ENCODE data around the gene CDH5.
"Not testable (repeated sequence)": the region's sequence is repeated elsewhere in the genome, so short reads cannot be mapped to it uniquely, and the experiment has no call there.

Gene CDH5

DNA sequence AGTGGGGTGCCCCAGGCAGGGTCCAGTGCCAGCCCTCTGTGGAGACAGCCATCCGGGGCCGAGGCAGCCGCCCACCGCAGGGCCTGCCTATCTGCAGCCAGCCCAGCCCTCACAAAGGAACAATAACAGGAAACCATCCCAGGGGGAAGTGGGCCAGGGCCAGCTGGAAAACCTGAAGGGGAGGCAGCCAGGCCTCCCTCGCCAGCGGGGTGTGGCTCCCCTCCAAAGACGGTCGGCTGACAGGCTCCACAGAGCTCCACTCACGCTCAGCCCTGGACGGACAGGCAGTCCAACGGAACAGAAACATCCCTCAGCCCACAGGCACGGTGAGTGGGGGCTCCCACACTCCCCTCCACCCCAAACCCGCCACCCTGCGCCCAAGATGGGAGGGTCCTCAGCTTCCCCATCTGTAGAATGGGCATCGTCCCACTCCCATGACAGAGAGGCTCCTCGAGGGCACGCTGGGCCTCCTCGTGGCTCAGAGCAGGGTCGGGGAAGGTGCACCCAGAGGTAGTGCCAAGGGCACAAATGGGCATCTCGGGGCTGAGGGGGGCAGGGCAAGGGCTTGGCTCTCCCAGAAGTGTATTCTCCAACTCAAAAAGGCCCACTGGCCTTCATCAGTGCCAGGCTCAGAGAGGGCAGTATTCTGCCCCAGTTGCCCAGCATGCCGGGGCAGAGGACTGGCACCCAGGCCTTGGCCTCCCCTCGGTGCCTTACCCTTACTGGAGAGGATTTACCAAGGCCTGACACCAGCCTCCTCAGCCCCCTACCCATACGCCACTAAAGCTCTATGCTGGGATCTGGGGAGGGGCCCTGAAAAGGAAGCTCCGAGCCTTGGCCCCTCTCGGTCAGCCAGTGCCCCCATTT lies at the start of gene CDH5:
Gene CDH5, plus strand, starts transcription at position 259 of the 867 bp plus-strand sequence. CDS start 12,647 bp downstream, outside the sequence.
- no peak for DNase-seq

GRCh38 chr16:66318505-66318904 lies 48.0 kb upstream of the CDH5 start:
- no peak for DNase-seq

GRCh38 chr16:66320774-66321173 lies 45.7 kb upstream of the CDH5 start:
- no peak for DNase-seq

- no peak for DNase-seq
Observed at GRCh38 chr16:66322174-66322573, 44.3 kb upstream of the CDH5 start.

DNA sequence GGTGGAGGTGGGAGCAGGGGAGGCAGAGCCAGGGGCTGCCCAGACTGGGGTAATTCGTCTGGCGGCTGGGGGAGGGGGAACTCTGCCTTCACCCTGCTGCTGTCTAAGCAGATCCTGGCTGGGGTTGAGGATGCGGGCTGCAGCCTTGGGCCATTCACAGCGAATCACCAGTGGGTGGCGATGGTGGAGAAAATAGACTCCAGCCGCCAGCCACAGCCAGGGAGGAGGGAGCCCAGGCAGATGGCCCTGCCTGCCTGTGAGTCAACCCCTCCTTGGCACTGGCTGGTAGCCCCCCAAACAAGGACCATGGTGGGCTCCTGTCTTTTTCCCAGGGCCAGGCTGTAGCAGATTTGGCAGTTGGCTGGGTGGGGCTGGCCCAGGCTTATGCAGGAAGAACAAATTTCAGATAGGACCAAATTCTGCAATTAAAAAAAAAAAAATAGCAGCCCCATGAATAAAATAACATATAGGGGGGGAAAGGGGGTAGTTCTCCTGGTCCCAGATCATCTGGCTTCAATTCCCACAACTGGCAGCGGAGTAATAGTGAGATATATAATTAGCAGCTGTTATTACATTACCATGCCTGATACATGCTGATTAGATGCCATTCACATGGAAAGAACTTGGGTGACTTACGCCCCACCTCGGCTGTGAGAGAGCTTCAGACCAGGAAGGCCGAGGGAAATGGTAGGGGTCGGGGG lies 41.5 kb upstream of the CDH5 start:
- no peak for DNase-seq

DNA sequence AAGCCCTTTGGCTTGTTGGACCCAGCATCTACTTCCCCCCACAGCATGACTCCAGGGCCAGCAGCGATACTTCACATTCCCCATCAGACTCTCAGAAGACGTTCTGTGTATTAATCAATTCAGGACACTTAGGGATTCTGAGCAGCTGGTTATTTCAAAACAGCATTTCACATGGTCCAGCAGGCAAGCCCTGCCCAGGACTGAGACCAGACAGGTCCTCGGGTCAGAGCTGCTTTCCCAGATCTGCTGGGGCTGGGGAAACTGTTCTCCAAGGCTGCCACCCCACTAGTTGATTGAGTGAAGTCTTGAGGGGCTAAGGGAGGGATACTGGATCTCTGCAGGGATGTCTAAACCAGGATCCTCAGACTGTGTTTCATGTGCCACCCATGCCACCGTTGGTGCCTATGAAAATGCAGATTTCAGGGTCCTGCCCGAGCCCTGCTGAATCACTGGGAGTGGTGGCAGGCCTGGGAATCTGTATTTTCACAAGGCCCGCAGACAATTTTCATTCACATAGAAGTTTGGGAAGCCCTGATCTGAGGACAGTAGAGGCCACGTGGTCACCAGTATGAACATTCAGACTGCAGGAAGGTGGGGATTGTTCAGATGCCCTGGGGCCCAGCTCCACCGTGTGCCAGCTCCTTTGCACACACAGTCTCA lies 40.6 kb upstream of the CDH5 start:
- DNase-seq: no peak

DNA sequence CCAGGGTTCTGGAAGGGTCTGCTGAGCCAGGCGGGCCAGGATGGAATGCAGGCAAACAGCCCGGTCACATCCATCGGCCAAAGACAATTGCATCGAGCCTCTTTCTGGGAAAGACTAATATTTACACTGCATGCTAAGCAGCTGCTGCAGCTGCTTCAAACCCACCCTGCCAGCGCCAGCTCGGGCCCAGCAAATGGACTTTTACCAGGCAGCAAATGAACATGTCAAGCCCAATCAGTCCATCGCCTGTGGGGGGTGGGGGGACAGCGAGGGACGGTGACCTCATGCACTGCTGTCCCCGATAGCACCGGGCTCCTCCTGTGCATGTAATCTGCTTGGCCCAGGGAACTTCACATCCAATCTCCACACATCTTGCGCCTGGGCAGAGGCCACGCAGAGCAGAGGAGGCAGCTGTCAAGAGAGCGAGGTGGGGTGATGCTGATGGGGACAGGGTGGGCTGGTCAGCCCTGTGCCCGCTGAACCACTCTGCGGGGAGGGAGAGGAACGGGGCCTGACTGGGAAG lies 39.4 kb upstream of the CDH5 start:
- DNase-seq: no peak

- no peak for DNase-seq
Observed at GRCh38 chr16:66328282-66328681, 38.2 kb upstream of the CDH5 start.

- not testable (repeated sequence) for DNase-seq
Observed at GRCh38 chr16:66331464-66331863, 35.0 kb upstream of the CDH5 start.

DNA sequence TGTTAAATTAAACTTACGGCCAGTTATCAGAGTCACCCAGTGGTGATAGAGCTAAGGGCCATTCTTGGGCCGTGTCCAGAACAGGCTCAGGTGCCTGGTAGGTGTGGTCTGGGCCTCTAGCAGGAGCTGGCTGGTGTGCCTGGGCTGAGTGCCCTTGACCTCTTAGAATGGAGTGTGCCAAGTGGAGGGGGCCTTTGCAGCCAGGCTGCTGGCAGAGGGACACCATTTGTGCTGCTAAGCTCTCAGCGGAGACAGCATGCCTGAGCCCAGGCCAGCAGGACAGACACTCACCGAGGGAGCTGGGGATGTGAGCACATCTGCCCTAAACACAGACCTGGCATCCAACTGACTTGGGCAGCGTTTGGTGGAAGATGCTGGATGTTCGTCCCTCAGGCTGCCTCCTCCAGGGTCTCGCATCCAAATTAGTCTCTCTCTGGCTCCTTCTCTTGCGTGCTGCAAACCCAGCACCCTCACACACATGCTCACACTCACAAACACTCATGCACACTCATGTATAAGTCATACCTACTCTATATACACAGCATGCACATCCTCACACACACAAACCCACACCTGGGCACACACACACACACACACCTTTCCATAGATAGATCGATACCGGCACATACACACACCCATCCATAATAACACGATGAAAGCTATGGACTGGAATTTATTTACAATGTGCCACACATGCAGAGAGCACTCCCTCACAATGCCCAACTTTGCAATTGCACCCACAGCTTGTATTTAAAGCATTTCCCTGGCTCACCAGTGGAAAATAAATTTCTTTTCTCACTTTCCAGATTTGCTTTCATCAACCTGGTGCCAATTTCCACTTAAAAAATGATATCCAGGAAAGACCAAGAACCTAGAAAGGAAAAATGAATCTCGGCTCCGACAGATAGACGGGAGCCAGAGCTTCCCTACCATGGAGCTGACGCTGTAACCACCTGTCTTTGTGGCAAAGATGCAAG lies 33.6 kb upstream of the CDH5 start:
- DNase-seq: no peak

- no peak for DNase-seq
Observed at GRCh38 chr16:66334853-66335574, 31.5 kb upstream of the CDH5 start.

GRCh38 chr16:66335704-66336329 lies 30.7 kb upstream of the CDH5 start:
- no peak for DNase-seq

DNA sequence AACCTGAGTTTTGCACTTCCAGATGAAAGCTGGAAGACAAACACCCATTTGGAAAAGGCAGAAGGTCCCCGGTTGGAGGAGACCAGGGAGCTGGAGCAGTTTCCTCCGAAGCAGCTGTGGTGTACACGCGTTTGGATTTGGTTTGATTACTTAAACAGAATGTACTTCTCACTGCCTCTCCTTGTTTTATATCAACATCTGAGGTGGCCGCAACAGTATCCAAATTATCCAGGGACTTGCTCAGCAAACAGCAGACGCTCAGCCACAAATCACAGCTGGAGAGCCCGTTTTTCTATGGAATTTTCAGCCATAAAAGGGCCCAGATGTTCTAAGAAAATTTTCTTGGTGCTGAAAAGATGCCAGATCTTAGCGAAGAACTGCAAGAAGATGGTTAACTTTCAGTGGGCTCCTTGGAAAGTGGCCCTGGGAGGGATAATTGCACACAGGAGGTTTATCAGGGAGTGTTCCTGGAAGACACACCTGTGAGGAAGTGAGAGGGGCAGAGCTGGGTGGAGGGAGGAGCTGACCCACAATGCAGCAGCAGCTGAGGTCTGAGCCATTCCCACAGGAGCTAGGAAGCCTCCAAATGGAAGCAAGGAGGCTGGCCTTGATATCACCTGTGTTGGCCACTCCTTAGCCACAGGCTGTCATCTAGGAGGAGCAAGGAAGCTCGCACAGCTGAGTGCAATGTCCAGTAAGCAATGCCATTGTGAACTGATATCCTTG lies 28.9 kb upstream of the CDH5 start:
- no peak for DNase-seq

DNA sequence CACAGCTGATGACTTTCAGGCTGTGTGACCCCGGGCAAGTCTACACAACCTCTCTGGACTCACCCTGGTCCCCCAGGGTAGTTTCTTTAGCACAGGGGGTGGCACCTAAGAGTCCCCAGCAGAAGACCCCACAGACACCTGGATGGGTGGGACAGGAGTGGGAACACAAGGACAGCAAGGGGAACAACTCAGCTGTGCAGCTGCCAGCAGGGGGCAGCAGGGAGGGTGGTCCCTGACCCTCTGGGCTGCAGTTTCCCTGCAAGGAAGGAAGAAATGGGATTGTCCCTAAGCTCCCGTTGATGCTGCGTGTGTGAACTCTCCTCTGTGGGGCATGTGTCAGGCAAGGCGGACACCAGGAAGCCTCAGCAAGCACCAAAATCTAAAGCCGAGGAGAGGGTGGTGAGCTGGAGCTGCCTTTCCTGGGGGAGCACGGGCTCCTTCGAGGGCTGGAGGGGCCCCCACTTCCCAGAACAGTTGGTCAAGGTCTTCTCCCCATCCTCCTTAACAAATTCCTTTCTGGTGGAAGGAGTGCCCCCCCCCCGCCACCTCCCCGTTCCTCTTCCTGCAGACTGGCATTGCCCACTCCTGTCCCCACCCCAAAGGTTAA lies 24.1 kb upstream of the CDH5 start:
- DNase-seq: no peak

GRCh38 chr16:66344533-66345145 lies 21.9 kb upstream of the CDH5 start:
- no peak for DNase-seq

- no peak for DNase-seq
Observed at GRCh38 chr16:66346221-66346620, 20.3 kb upstream of the CDH5 start.

DNA sequence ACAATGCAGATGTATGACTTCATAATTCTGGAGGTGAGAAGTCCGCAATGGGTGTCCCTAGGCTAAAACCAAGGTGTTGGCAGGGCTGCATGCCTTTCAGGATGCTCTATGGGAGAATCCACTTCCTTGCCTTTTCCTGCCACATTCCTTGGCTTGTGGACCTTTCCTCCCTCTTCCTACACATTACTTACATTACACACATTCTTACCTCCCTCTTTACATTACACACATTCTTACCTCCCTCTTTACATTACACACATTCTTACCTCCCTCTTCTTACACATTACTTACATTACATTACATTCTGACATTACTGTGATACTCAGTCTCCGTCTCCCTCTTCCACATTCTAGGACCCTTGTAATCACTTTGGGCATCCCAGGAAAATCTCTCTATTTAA lies 14.2 kb upstream of the CDH5 start:
- DNase-seq: no peak

DNA sequence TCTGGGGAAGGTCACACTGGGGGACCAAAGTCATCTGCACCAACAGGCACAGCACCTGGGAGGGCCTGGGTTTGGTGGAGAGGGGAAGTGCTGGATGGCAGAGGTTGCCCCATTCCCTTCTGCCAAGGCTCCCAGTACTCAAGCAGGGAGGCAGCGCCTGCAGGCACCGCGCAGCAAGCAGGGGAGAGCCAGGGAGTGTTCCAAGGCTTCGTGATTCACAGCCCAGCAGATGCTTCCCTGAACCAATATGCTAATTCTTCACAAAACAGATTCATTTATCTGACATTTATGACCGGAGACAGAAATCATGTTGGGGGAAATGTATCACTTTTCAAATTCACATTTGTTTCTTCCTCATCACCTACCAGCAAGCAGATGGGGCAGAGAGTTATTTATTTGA lies 13.4 kb upstream of the CDH5 start:
- DNase-seq: no peak

Data from GF-D8 (cell line).